HepG2 (cell line): Measurements from ENCODE around the gene ANXA2. TPM values are rescaled to one million over a fixed set of nuclear protein-coding genes. Genes with fewer than 3 reads are reported as not detected.
A peak's percentile ranks its signal among the peaks of the same experiment; 100 is the strongest.

ENCODE experiments used
- FLYWCH1 ChIP-seq: sonication (generic); formaldehyde crosslinking; IDR thresholded peaks from 2 replicates; pipeline ENCODE4 v1.8.1; 2023; ENCODE audit warnings: mild to moderate bottlenecking, missing genetic modification reagents
- GTF3A ChIP-seq: sonication (generic); formaldehyde crosslinking; conservative IDR thresholded peaks from 2 replicates; pipeline ENCODE4 v1.4.0; 2020; ENCODE audit warnings: mild to moderate bottlenecking, missing genetic modification reagents
- GZF1 ChIP-seq: sonication (generic); formaldehyde crosslinking; IDR thresholded peaks from 2 replicates; pipeline ENCODE4 v1.5.1; 2020; ENCODE audit warnings: mild to moderate bottlenecking, missing genetic modification reagents
- HMG20B ChIP-seq: conservative IDR thresholded peaks from 2 replicates; pipeline ENCODE4 v1.6.1; 2016; ENCODE audit warnings: missing genetic modification reagents, missing compliant biosample characterization
- HNRNPK ChIP-seq: fragments of 200-400 bp; formaldehyde crosslinking; IDR thresholded peaks from 2 replicates; pipeline ENCODE4 v1.6.1; 2018; ENCODE audit warnings: low read length, low read depth, moderate library complexity, mild to moderate bottlenecking; ENCODE audit not compliant: poor library complexity, severe bottlenecking
- ISL2 ChIP-seq: sonication (generic); formaldehyde crosslinking; IDR thresholded peaks from 2 replicates; pipeline ENCODE4 v1.5.0; 2020; ENCODE audit warnings: missing genetic modification reagents
- MTA1 ChIP-seq: sonication (generic); formaldehyde crosslinking; IDR thresholded peaks from 2 replicates; pipeline ENCODE4 v1.4.0; 2020; ENCODE audit warnings: missing genetic modification reagents, mild to moderate bottlenecking, borderline replicate concordance
- NFATC3 ChIP-seq: sonication (generic); formaldehyde crosslinking; IDR thresholded peaks from 2 replicates; pipeline ENCODE4 v1.5.1; 2020; ENCODE audit warnings: mild to moderate bottlenecking, missing genetic modification reagents
- NFE2 ChIP-seq: sonication (generic); formaldehyde crosslinking; IDR thresholded peaks from 2 replicates; pipeline ENCODE4 v1.4.0; 2020; ENCODE audit warnings: missing genetic modification reagents
- PCBP2 ChIP-seq: fragments of 200-400 bp; formaldehyde crosslinking; optimal IDR thresholded peaks from 2 replicates; pipeline ENCODE3; 2018; ENCODE audit warnings: low read length, low read depth; ENCODE audit not compliant: poor library complexity, severe bottlenecking
- SIN3A ChIP-seq: IDR thresholded peaks from 2 replicates; pipeline ENCODE4 v1.6.1; 2011; ENCODE audit warnings: low read depth, mild to moderate bottlenecking, control low read depth, low read length, borderline replicate concordance
- SMARCC2 ChIP-seq: fragments of 450-650 bp; IDR thresholded peaks from 2 replicates; pipeline ENCODE4 v1.6.1; 2017; ENCODE audit warnings: antibody characterized with exemption, mild to moderate bottlenecking
- THYN1 ChIP-seq: sonication (generic); formaldehyde crosslinking; IDR thresholded peaks from 2 replicates; pipeline ENCODE4 v1.8.1; 2023; ENCODE audit warnings: low read depth, mild to moderate bottlenecking, moderate library complexity, missing genetic modification reagents, borderline replicate concordance
- TSC22D2 ChIP-seq: sonication (generic); formaldehyde crosslinking; IDR thresholded peaks from 2 replicates; pipeline ENCODE4 v1.5.1; 2020; ENCODE audit warnings: missing genetic modification reagents, mild to moderate bottlenecking, borderline replicate concordance
- ZFP36 ChIP-seq: fragments of 150-350 bp; IDR thresholded peaks from 2 replicates; pipeline ENCODE4 v1.6.1; 2018; ENCODE audit warnings: borderline replicate concordance, low read length, low read depth; ENCODE audit not compliant: partially characterized antibody
- ZFP37 ChIP-seq: sonication (generic); formaldehyde crosslinking; IDR thresholded peaks from 2 replicates; pipeline ENCODE4 v1.4.0; 2020; ENCODE audit warnings: missing genetic modification reagents, borderline replicate concordance
- ZFYVE20 ChIP-seq: sonication (generic); formaldehyde crosslinking; IDR thresholded peaks from 2 replicates; pipeline ENCODE4 v1.8.0; 2023; ENCODE audit warnings: low read depth, mild to moderate bottlenecking, moderate library complexity, missing genetic modification reagents, borderline replicate concordance
- ZKSCAN5 ChIP-seq: sonication (generic); formaldehyde crosslinking; IDR thresholded peaks from 2 replicates; pipeline ENCODE4 v1.5.1; 2020; ENCODE audit warnings: mild to moderate bottlenecking, missing genetic modification reagents
- ZNF205 ChIP-seq: IDR thresholded peaks from 2 replicates; pipeline ENCODE4 v1.6.1; 2018; ENCODE audit warnings: missing biosample characterization, missing genetic modification reagents
- ZNF253 ChIP-seq: sonication (generic); formaldehyde crosslinking; IDR thresholded peaks from 2 replicates; pipeline ENCODE4 v1.8.0; 2022; ENCODE audit warnings: mild to moderate bottlenecking, missing genetic modification reagents, borderline replicate concordance
- ZNF451 ChIP-seq: sonication (generic); formaldehyde crosslinking; IDR thresholded peaks from 2 replicates; pipeline ENCODE4 v1.5.0; 2020; ENCODE audit warnings: mild to moderate bottlenecking, missing genetic modification reagents
- ZNF883 ChIP-seq: sonication (generic); formaldehyde crosslinking; IDR thresholded peaks from 2 replicates; pipeline ENCODE4 v1.5.1; 2020; ENCODE audit warnings: mild to moderate bottlenecking, missing genetic modification reagents; ENCODE audit errors: not compliant biosample characterization
- polyA plus RNA-seq, 8 experiments: library from polyadenylated mRNA; depleted of rRNA in 3 of 8; stranded (reverse) in 7 of 8; unstranded in 1 of 8; fragments of >200 nt; fragmentation: Illumina TruSeq in 4 of 8; extraction: Trizol in 4 of 8; gene quantifications; 2 replicates each; pipeline versions ENCODE4 v1.2.1 to v1.2.3, GENCODE V29; 2011 to 2016; ENCODE audit warnings: low read depth in 4 of 8, missing spikeins in 1 of 8, mixed read lengths in 1 of 8; ENCODE audit not compliant: insufficient read depth in 1 of 8
- total RNA-seq, 5 experiments: library from RNA; depleted of rRNA; stranded (reverse); fragments of >200 nt; fragmentation: Illumina TruSeq; extraction: Trizol; gene quantifications; 2 replicates each; pipeline ENCODE4 v1.2.3, GENCODE V29; 2016; ENCODE audit warnings: low read depth in 1 of 5
- TF ChIP-seq, protein P1 (sequence below): sonication (generic); formaldehyde crosslinking; IDR thresholded peaks from 2 replicates; pipeline ENCODE4 v1.4.0; 2020; ENCODE audit warnings: missing genetic modification reagents
- TF ChIP-seq, protein P2 (sequence below): IDR thresholded peaks from 2 replicates; pipeline ENCODE4 v1.6.1; 2016; ENCODE audit warnings: missing biosample characterization, missing genetic modification reagents, low read depth
- TF ChIP-seq, protein P3 (sequence below): sonication (generic); formaldehyde crosslinking; IDR thresholded peaks from 2 replicates; pipeline ENCODE4 v1.4.0; 2020; ENCODE audit warnings: missing genetic modification reagents
- TF ChIP-seq, protein P4 (sequence below): sonication (generic); formaldehyde crosslinking; IDR thresholded peaks from 2 replicates; pipeline ENCODE4 v1.5.0; 2020; ENCODE audit warnings: missing genetic modification reagents

Gene ANXA2
- total and polyA plus RNA-seq, 2 of the 13 experiments (the other 11 are each of a cell fraction or from before 2014, with no cell fraction given): 196 to 613 TPM

DNA sequence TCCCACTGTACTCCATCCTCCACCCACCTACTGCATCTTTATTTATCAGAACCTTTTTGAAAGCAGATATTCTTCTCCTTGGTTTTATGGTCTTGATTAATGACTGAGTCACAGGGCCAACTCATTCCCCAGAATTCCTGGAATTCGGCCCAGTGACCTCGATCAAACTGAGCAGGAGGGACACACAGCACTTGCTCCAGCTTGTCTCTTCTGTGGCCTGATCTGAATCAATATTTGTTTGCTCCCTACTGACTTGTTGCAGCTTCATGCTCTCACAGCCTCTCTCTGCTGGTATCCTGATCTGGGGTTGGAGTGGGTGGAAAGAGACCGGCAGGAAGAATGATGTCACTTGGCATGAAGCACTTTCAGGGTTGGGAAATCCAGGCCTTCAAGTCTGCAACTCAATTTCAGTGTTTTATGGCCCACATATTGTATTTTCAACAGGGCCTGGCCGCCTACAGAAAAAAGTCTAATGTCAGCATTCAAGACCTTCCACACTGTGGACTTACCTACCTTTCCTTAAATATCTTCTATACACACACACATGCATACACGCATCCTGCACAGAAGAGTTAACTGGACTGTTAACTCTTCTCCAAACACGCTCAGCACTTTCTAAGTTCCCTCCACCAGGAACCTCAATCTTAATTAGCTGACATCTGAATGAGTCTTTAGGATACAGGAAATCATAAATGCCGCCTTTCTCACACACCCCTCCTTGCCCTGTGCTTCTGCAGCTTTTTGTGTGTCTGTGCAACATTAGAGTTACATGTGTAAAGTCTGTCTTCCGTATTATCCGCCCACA, 4.6 kb downstream of the ANXA2 start (continued):
- TF ChIP-seq ZNF253 (CRISPR knock-in tag) (no peak), ZFYVE20 (no peak), NFE2 (CRISPR knock-in tag) (no peak), THYN1 (CRISPR knock-in tag) (no peak), ISL2 (peak; percentile 90), MTA1 (CRISPR knock-in tag) (no peak), ZKSCAN5 (no peak), HNRNPK (no peak), ZFP36 (no peak), ZNF883 (no peak), ZNF451 (CRISPR knock-in tag) (0 out of 2 replicates have a peak, but pooled peaks have one; percentile 22), PCBP2 (no peak), GTF3A (CRISPR knock-in tag) (0 out of 2 replicates have a peak, but pooled peaks have one; percentile 41), FLYWCH1 (CRISPR knock-in tag) (no peak), NFATC3 (CRISPR knock-in tag) (no peak), SIN3A (no peak; the same call in 1 of the 2 replicates), ZNF205 (CRISPR knock-in tag) (peak; percentile 72), SMARCC2 (no peak), HMG20B (CRISPR knock-in tag) (0 out of 2 replicates have a peak, but pooled peaks have one; percentile 29), GZF1 (CRISPR knock-in tag) (no peak), ZFP37 (CRISPR knock-in tag) (0 out of 2 replicates have a peak, but pooled peaks have one; percentile 19), TSC22D2 (CRISPR knock-in tag) (no peak)
- TF ChIP-seq, protein P1, sequence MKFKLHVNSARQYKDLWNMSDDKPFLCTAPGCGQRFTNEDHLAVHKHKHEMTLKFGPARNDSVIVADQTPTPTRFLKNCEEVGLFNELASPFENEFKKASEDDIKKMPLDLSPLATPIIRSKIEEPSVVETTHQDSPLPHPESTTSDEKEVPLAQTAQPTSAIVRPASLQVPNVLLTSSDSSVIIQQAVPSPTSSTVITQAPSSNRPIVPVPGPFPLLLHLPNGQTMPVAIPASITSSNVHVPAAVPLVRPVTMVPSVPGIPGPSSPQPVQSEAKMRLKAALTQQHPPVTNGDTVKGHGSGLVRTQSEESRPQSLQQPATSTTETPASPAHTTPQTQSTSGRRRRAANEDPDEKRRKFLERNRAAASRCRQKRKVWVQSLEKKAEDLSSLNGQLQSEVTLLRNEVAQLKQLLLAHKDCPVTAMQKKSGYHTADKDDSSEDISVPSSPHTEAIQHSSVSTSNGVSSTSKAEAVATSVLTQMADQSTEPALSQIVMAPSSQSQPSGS: peak; percentile 97
- TF ChIP-seq, protein P2, sequence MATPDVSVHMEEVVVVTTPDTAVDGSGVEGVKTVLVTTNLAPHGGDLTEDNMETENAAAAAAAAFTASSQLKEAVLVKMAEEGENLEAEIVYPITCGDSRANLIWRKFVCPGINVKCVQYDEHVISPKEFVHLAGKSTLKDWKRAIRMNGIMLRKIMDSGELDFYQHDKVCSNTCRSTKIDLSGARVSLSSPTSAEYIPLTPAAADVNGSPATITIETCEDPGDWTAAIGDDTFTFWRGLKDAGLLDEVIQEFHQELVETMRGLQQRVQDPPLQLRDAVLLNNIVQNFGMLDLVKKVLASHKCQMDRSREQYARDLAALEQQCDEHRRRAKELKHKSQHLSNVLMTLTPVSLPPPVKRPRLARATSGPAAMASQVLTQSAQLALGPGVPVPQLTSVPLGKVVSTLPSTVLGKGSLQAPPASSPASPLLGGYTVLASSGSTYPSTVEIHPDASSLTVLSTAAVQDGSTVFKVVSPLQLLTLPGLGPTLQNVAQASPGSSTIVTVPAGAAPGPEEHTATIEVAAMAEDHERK (CRISPR knock-in tag): no peak
- TF ChIP-seq, protein P3, sequence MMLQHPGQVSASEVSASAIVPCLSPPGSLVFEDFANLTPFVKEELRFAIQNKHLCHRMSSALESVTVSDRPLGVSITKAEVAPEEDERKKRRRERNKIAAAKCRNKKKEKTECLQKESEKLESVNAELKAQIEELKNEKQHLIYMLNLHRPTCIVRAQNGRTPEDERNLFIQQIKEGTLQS (CRISPR knock-in tag): peak; percentile 85
- TF ChIP-seq, protein P4, sequence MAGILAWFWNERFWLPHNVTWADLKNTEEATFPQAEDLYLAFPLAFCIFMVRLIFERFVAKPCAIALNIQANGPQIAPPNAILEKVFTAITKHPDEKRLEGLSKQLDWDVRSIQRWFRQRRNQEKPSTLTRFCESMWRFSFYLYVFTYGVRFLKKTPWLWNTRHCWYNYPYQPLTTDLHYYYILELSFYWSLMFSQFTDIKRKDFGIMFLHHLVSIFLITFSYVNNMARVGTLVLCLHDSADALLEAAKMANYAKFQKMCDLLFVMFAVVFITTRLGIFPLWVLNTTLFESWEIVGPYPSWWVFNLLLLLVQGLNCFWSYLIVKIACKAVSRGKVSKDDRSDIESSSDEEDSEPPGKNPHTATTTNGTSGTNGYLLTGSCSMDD (CRISPR knock-in tag): no peak
